BJ (cell line): ENCODE measurements around the gene CDH2. TPM values are rescaled to one million over a fixed set of nuclear protein-coding genes. Genes with fewer than 3 reads are reported as not detected.

ENCODE experiments used
- CTCF ChIA-PET: fragments of 350-600 bp; formaldehyde crosslinking; extraction: SDS; loops from one replicate; lab custom pipeline; 2021; ENCODE audit warnings: antibody characterized with exemption, inconsistent platforms; lab: Yijun Ruan, JAX
- POLR2A ChIA-PET: fragments of 300-600 bp; sonication (Branson Sonifier 250); formaldehyde crosslinking; extraction: SDS; loops from one replicate; lab custom pipeline; 2021; ENCODE audit warnings: antibody characterized with exemption; lab: Charles Lee
- DNase-seq: peaks from one replicate; pipeline ENCODE4 v3.0.0-alpha.2; 2011; ENCODE audit warnings: low read depth
- H3K27me3 ChIP-seq: 2 replicates; pipeline ENCODE4 v1.6.0; 2011; ENCODE audit warnings: low read length; ENCODE audit not compliant: control insufficient read depth, insufficient read depth
- H3K36me3 ChIP-seq: 2 replicates; pipeline ENCODE4 v1.5.1; 2011; ENCODE audit warnings: low read length; ENCODE audit not compliant: control insufficient read depth, insufficient read depth
- H3K4me3 ChIP-seq: 2 replicates; pipeline ENCODE4 v1.5.1; 2011; ENCODE audit warnings: low read depth, mild to moderate bottlenecking, control low read depth, low read length
- CTCF ChIP-seq: IDR thresholded peaks from 2 replicates; pipeline ENCODE4 v1.5.1; 2011; ENCODE audit warnings: low read depth, mild to moderate bottlenecking, control low read depth, inconsistent platforms, low read length, moderate library complexity; ENCODE audit not compliant: insufficient read depth
- polyA plus RNA-seq: library from polyadenylated mRNA; depleted of rRNA; stranded (reverse); fragments of >200 nt; gene quantifications from 2 replicates; pipeline ENCODE4 v1.2.3, GENCODE V29; 2011

The CDH2 gene
- polyA plus RNA-seq, 1 experiment, result 180 TPM

GRCh38 chr18:28128659-28128980 is 48.3 kb downstream of the CDH2 start:
- Histone ChIP-seq H3K36me3 (no peaks in the 10 kb centered on the region), H3K4me3 (no peak overlapping the region), H3K27me3 (no peaks in the 10 kb centered on the region)
- no peak for DNase-seq
- CTCF ChIA-PET, result no interaction called here
- TF ChIP-seq CTCF, result no peak
- POLR2A ChIA-PET, result interaction anchor here (0.7 kb wide), 1 partner anchor 14 kb away, joined by 4 read pairs; no protein-coding TSS in a partner anchor

GRCh38 chr18:28127763-28128658 is 48.9 kb downstream of the CDH2 start:
- TF ChIP-seq CTCF, result no peak
- DNase-seq, result no peak
- CTCF ChIA-PET, result interaction anchor here (0.6 kb wide), 1 partner anchor 1729 kb away, joined by 4 read pairs; no protein-coding TSS in a partner anchor
- POLR2A ChIA-PET, result interaction anchor here (0.7 kb wide), 1 partner anchor 13 kb away, joined by 4 read pairs; no protein-coding TSS in a partner anchor
- Histone ChIP-seq H3K27me3 (no peaks in the 10 kb centered on the region), H3K36me3 (no peaks in the 10 kb centered on the region), H3K4me3 (no peak overlapping the region)

GRCh38 chr18:28127228-28127627 is 49.7 kb downstream of the CDH2 start:
- no peak for DNase-seq
- H3K36me3 ChIP-seq, result no peaks in the 10 kb centered on the region
- TF ChIP-seq CTCF, result no peak
- no peak overlapping the region for H3K4me3 ChIP-seq
- H3K27me3 ChIP-seq, result no peaks in the 10 kb centered on the region
- ChIA-PET CTCF (interaction anchor here (0.6 kb wide), 1 partner anchor 1730 kb away, joined by 4 read pairs; no protein-coding TSS in a partner anchor), POLR2A (no interaction called here)

GRCh38 chr18:28126768-28127167 is 50.2 kb downstream of the CDH2 start:
- Histone ChIP-seq H3K4me3 (no peak overlapping the region), H3K36me3 (no peaks in the 10 kb centered on the region), H3K27me3 (no peaks in the 10 kb centered on the region)
- ChIA-PET CTCF (interaction anchor here (0.7 kb wide), 1 partner anchor 13 kb away, joined by 4 read pairs; no protein-coding TSS in a partner anchor), POLR2A (no interaction called here)
- TF ChIP-seq CTCF, result no peak
- DNase-seq, result no peak

- Histone ChIP-seq H3K27me3 (no peaks in the 10 kb centered on the region), H3K36me3 (no peaks in the 10 kb centered on the region), H3K4me3 (no peak overlapping the region)
- no peak for DNase-seq
- CTCF ChIA-PET, result no interaction called here
- POLR2A ChIA-PET, result no interaction called here
- TF ChIP-seq CTCF, result no peak
These were observed 51.9 kb downstream of the CDH2 start for GRCh38 chr18:28125051-28125450.
